ENCODE data around the gene S1PR4.
A peak's percentile ranks its signal among the peaks of the same experiment; 100 is the strongest.
"Not testable (repeated sequence)": the region's sequence is repeated elsewhere in the genome, so short reads cannot be mapped to it uniquely, and the experiment has no call there.

Gene S1PR4

GRCh38 chr19:3163943-3164342, 14.6 kb upstream of the S1PR4 start:
- H3K27ac ChIP-seq = peak overlapping the region; percentile 60
- DNase-seq (ENCODE audit: low spot score) = no peak
- ChIA-PET CTCF (interaction anchor here (0.6 to 2.7 kb wide), 2 partner anchors 34 to 211 kb away, joined by 3 to 13 read pairs; no protein-coding TSS in a partner anchor), POLR2A (ENCODE audit: low non-redundant PET) (no interaction called here)
- TF ChIP-seq, protein P1, sequence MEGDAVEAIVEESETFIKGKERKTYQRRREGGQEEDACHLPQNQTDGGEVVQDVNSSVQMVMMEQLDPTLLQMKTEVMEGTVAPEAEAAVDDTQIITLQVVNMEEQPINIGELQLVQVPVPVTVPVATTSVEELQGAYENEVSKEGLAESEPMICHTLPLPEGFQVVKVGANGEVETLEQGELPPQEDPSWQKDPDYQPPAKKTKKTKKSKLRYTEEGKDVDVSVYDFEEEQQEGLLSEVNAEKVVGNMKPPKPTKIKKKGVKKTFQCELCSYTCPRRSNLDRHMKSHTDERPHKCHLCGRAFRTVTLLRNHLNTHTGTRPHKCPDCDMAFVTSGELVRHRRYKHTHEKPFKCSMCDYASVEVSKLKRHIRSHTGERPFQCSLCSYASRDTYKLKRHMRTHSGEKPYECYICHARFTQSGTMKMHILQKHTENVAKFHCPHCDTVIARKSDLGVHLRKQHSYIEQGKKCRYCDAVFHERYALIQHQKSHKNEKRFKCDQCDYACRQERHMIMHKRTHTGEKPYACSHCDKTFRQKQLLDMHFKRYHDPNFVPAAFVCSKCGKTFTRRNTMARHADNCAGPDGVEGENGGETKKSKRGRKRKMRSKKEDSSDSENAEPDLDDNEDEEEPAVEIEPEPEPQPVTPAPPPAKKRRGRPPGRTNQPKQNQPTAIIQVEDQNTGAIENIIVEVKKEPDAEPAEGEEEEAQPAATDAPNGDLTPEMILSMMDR (conservative IDR thresholded peaks at IDR 0.05; ENCODE audit: low read depth) = no peak

DNA sequence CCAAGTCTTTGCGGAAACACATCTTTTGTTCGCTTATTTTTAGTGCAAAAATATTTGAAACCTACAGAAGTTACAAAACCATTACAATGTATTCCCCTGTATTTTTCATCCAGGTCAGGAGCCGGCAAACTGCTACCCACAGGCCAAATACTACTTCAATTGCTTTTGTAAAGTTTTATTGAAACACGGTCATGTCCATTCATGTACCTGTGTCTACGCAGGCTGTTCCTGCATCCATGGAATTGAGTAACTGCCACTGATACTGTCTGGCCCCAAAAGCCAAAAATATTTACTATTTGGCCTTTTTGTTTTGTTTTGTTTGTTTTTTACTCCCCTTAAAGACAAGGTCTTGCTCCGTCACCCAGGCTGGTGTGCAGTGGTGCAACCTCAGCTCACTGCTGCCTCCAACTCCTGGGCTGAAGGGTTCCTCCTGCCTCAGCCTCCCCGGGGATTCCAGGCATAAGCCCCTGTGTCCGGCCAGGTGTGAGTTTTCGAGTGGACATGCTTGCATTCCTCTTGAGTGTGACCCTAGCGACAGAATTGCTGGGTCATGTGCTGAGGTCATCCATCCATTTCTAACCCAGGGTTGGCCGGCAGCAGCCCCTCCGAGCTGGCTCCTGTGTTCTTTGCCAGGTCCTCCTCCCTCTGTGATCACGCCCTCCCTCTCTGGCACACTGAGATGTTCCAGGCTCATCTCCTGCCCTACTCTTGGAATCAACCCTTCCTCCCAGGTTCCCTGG, 10.9 kb upstream of the S1PR4 start:
- CTCF ChIA-PET = no interaction called here
- no peak for DNase-seq (ENCODE audit: low spot score)
- TF ChIP-seq, protein P1 (conservative IDR thresholded peaks at IDR 0.05; ENCODE audit: low read depth) = no peak
- POLR2A ChIA-PET (ENCODE audit: low non-redundant PET) = no interaction called here
- peak overlapping the region; percentile 78 for H3K27ac ChIP-seq

DNA sequence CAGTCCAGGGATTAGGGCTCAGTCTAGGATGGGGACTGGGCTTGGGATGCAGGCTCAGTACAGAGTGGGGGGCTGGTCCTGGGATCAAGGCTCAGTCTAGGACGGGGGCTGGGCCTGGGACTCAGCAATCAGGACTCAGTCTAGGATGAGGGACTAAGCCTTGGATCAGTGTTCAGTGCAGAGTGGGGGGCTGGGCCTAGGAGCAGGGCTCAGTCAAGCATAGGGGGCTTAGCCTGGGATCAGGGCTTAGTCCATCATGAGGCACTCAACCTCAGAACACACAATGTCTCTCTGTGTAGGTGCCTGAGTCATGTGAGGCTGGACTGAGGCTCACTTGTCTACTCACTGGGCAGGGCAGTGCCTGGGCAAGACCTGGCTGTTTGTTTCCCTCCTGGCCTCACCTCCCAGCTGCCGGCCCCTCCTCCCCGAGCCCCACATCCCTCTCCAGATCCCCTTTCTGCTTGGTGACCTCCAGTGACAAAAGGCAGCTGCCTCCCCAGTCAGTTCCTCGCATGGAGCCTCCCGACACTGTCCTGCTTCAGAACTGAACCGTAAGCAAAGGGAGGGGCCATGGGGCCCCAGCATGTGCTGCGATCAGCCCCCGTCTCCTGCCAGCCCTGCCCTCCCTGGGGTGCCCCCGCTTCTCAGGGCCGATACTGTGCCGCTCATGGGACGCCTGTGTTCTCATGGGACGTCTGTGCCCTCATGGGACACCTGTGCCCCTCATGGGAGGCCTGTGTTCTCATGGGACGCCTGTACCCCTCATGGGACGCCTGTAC, 6.5 kb upstream of the S1PR4 start:
- TF ChIP-seq, protein P1 (conservative IDR thresholded peaks at IDR 0.05; ENCODE audit: low read depth) = no peak
- ChIA-PET CTCF (interaction anchor here (0.6 kb wide), 1 partner anchor 76 kb away, joined by 4 read pairs; no protein-coding TSS in a partner anchor), POLR2A (ENCODE audit: low non-redundant PET) (no interaction called here)
- peak; percentile 33 for DNase-seq (ENCODE audit: low spot score)
- H3K27ac ChIP-seq = peak overlapping the region; percentile 69

GRCh38 chr19:3172673-3173000, 5.9 kb upstream of the S1PR4 start:
- CTCF ChIA-PET = not testable (repeated sequence)

GRCh38 chr19:3175781-3176714, 2.5 kb upstream of the S1PR4 start:
- DNase-seq (ENCODE audit: low spot score) = peak; percentile 45
- TF ChIP-seq, protein P1 (conservative IDR thresholded peaks at IDR 0.05; ENCODE audit: low read depth) = no peak
- ChIA-PET POLR2A (ENCODE audit: low non-redundant PET) (no interaction called here), CTCF (no interaction called here)
- H3K27ac ChIP-seq = peak overlapping the region; percentile 100

More at GRCh38 chr19:3172673-3173000, 5.9 kb upstream of the S1PR4 start:
- POLR2A ChIA-PET (ENCODE audit: low non-redundant PET); DNase-seq (ENCODE audit: low spot score): not testable (repeated sequence)
- H3K27ac ChIP-seq = peak overlapping the region; percentile 69

- TF ChIP-seq, protein P1 (conservative IDR thresholded peaks at IDR 0.05; ENCODE audit: low read depth) = no peak
- DNase-seq (ENCODE audit: low spot score) = peak; percentile 91
- ChIA-PET CTCF (interaction anchor here (0.6 kb wide), 1 partner anchor 1332 kb away, joined by 5 read pairs; no protein-coding TSS in a partner anchor), POLR2A (ENCODE audit: low non-redundant PET) (no interaction called here)
- peak overlapping the region; percentile 100 for H3K27ac ChIP-seq
Observed at GRCh38 chr19:3176715-3177501, 1.7 kb upstream of the S1PR4 start.
